Ishikawa (cell line): ENCODE results near the gene RAP2C.

Source experiments
- CEBPB ChIP-seq: IDR thresholded peaks from 2 replicates; pipeline ENCODE4 v1.6.1; 2012
- CREB1 ChIP-seq: IDR thresholded peaks from 2 replicates; pipeline ENCODE4 v1.6.1; 2012; ENCODE audit warnings: low read depth
- EGR1 ChIP-seq: IDR thresholded peaks from 2 replicates; pipeline ENCODE4 v1.6.1; 2012
- EP300 ChIP-seq: IDR thresholded peaks from 2 replicates; pipeline ENCODE4 v1.6.1; 2012; ENCODE audit warnings: borderline replicate concordance
- FOXM1 ChIP-seq: IDR thresholded peaks from 2 replicates; pipeline ENCODE4 v1.6.1; 2012; ENCODE audit warnings: low read depth, borderline replicate concordance
- MAX ChIP-seq: IDR thresholded peaks from 2 replicates; pipeline ENCODE4 v1.6.1; 2012
- NFIC ChIP-seq: IDR thresholded peaks from 2 replicates; pipeline ENCODE4 v1.6.1; 2012
- RAD21 ChIP-seq: IDR thresholded peaks from 2 replicates; pipeline ENCODE4 v1.6.1; 2012; ENCODE audit warnings: low read depth
- REST ChIP-seq: IDR thresholded peaks from 2 replicates; pipeline ENCODE4 v1.6.1; 2012; ENCODE audit warnings: low read depth, mild to moderate bottlenecking
- TAF1 ChIP-seq: IDR thresholded peaks from 2 replicates; pipeline ENCODE4 v1.6.1; 2012; ENCODE audit warnings: low read depth, mild to moderate bottlenecking
- TCF12 ChIP-seq: IDR thresholded peaks from 2 replicates; pipeline ENCODE4 v1.6.1; 2012; ENCODE audit warnings: low read depth
- TEAD4 ChIP-seq: IDR thresholded peaks from 2 replicates; pipeline ENCODE4 v1.6.1; 2012
- USF1 ChIP-seq: IDR thresholded peaks from 2 replicates; pipeline ENCODE4 v1.6.1; 2012
- YY1 ChIP-seq: IDR thresholded peaks from 2 replicates; pipeline ENCODE4 v1.6.1; 2012; ENCODE audit warnings: low read depth
- ZBTB7A ChIP-seq: IDR thresholded peaks from 2 replicates; pipeline ENCODE4 v1.6.1; 2012; ENCODE audit warnings: low read depth

RAP2C gene

GRCh38 chrX:132214518-132214917 is 4.7 kb downstream of the RAP2C start:
- TF ChIP-seq RAD21 (no peak), MAX (no peak), YY1 (no peak), USF1 (no peak), EP300 (no peak), TCF12 (no peak)

GRCh38 chrX:132209527-132209926 is 9.7 kb downstream of the RAP2C start:
- no peak for TF ChIP-seq EGR1
- TF ChIP-seq CEBPB, result 0 out of 2 replicates have a peak, but pooled peaks have one; percentile 19
- TF ChIP-seq EP300, result no peak
- TF ChIP-seq TAF1, result no peak
- no peak for TF ChIP-seq YY1

- TF ChIP-seq CEBPB, result no peak
- no peak for TF ChIP-seq FOXM1
- TF ChIP-seq USF1, result no peak
- TF ChIP-seq REST, result no peak
- TF ChIP-seq CREB1, result no peak
- TF ChIP-seq EP300, result no peak
Observed at GRCh38 chrX:132208422-132208821, 10.8 kb downstream of the RAP2C start.

GRCh38 chrX:132207996-132208395 is 11.3 kb downstream of the RAP2C start:
- TF ChIP-seq RAD21 (no peak), TCF12 (no peak), YY1 (no peak), TEAD4 (no peak), EP300 (no peak), TAF1 (no peak), NFIC (no peak), CEBPB (no peak)

GRCh38 chrX:132206259-132206658 is 13.0 kb downstream of the RAP2C start:
- no peak for TF ChIP-seq USF1
- TF ChIP-seq EP300, result no peak
- TF ChIP-seq YY1, result no peak
- TF ChIP-seq EGR1, result no peak
- TF ChIP-seq RAD21, result no peak
- no peak for TF ChIP-seq ZBTB7A
- no peak for TF ChIP-seq CEBPB
- TF ChIP-seq MAX, result no peak
- TF ChIP-seq TCF12, result no peak
- no peak for TF ChIP-seq TEAD4
- no peak for TF ChIP-seq CREB1
- TF ChIP-seq NFIC, result no peak
- no peak for TF ChIP-seq TAF1
- no peak for TF ChIP-seq FOXM1
- TF ChIP-seq REST, result no peak

- TF ChIP-seq TAF1 (no peak), MAX (no peak)
Observed at GRCh38 chrX:132204629-132205028, 14.6 kb downstream of the RAP2C start.

GRCh38 chrX:132200976-132201375 is 18.3 kb downstream of the RAP2C start:
- TF ChIP-seq TAF1 (no peak), NFIC (no peak), TCF12 (no peak), CREB1 (no peak), EP300 (no peak), RAD21 (no peak), YY1 (no peak), USF1 (no peak), MAX (no peak), ZBTB7A (no peak), FOXM1 (no peak)
